ENCODE results near the gene SENP1.

DNA sequence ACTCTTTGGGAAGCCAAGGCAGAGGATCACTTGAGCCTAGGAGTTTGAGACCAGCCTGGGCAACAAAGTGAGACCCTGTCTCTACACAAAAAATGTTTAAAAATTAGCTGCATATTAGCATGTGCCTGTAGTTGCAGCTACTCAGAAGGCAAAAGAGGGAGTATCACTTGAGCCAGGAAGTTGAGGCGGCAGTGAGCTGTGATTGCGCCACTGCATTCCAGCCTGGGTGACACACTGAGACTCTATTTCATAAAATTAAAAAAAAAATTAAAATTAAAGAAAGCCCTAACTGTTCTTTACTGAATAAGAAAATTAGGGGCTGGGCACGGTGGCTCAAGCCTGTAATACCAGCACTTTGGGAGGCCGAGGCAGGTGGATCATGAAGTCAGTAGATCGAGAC is 27.0 kb downstream of the SENP1 start:
- TF ChIP-seq, protein P1, sequence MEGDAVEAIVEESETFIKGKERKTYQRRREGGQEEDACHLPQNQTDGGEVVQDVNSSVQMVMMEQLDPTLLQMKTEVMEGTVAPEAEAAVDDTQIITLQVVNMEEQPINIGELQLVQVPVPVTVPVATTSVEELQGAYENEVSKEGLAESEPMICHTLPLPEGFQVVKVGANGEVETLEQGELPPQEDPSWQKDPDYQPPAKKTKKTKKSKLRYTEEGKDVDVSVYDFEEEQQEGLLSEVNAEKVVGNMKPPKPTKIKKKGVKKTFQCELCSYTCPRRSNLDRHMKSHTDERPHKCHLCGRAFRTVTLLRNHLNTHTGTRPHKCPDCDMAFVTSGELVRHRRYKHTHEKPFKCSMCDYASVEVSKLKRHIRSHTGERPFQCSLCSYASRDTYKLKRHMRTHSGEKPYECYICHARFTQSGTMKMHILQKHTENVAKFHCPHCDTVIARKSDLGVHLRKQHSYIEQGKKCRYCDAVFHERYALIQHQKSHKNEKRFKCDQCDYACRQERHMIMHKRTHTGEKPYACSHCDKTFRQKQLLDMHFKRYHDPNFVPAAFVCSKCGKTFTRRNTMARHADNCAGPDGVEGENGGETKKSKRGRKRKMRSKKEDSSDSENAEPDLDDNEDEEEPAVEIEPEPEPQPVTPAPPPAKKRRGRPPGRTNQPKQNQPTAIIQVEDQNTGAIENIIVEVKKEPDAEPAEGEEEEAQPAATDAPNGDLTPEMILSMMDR (IDR thresholded peaks at IDR 0.05): no peak
- no peak for TF ChIP-seq POLR2A (IDR thresholded peaks at IDR 0.05)
